Kidney (tissue), 14 donors: ENCODE data around the gene POLR2J. TPM values are rescaled to one million over a fixed set of nuclear protein-coding genes. Genes with fewer than 3 reads are reported as not detected.

Experiments
- DNase-seq, 5 donors: peaks; one replicate each; pipeline ENCODE4 v3.0.0-alpha.2; 2013 to 2020
- FAIRE-seq: peaks from 2 replicates; lab custom pipeline; 2012; peaks lifted over from hg19 to GRCh38; lab: Jason Lieb, UNC
- H3K27ac ChIP-seq, 2 donors: one replicate each; pipeline ENCODE4 v1.7.0; 2013; ENCODE audit warnings: low read depth in 2 of 2, low read length in 2 of 2, inconsistent platforms in 1 of 2
- H3K27me3 ChIP-seq: one replicate; pipeline ENCODE4 v1.7.1; 2013; ENCODE audit warnings: low read length, inconsistent platforms; ENCODE audit not compliant: control insufficient read depth, insufficient read depth
- H3K36me3 ChIP-seq, 3 donors: one replicate each; pipeline versions ENCODE4 v1.7.0 to v1.7.1; 2013; ENCODE audit warnings: low read length in 3 of 3, control low read depth in 1 of 3, inconsistent platforms in 1 of 3; ENCODE audit not compliant: insufficient read depth in 3 of 3, control insufficient read depth in 2 of 3
- H3K4me1 ChIP-seq, 3 donors: one replicate each; pipeline versions ENCODE4 v1.7.0 to v1.7.1; 2013; ENCODE audit warnings: low read length in 3 of 3, inconsistent platforms in 1 of 3, low read depth in 1 of 3; ENCODE audit not compliant: control insufficient read depth in 2 of 3, insufficient read depth in 2 of 3
- H3K4me3 ChIP-seq, 3 donors: one replicate each; pipeline versions ENCODE4 v1.7.0 to v1.8.1; 2013; ENCODE audit warnings: low read length in 3 of 3, control low read depth in 1 of 3, inconsistent platforms in 1 of 3
- H3K9ac ChIP-seq, 3 donors: one replicate each; pipeline versions ENCODE4 v1.7.0 to v1.7.1; 2013; ENCODE audit warnings: low read length in 3 of 3, control low read depth in 1 of 3, inconsistent platforms in 1 of 3
- H3K9me3 ChIP-seq, 3 donors: one replicate each; pipeline versions ENCODE4 v1.7.0 to v1.7.1; 2013; ENCODE audit warnings: low read length in 3 of 3, control low read depth in 1 of 3, inconsistent platforms in 1 of 3; ENCODE audit not compliant: control insufficient read depth in 2 of 3, insufficient read depth in 1 of 3
- intact Hi-C: fragments of 100-400 bp; cut with DNase I; formaldehyde crosslinking; loops from one replicate; pipeline ENCODE4 v1.11.1; 2022
- polyA plus RNA-seq: library from polyadenylated mRNA; stranded (reverse); fragments of 350-450 nt; fragmentation: Illumina TruSeq; extraction: RNeasy Lipid Tissue Mini Kit (QIAGEN cat#74804); gene quantifications from one replicate; pipeline ENCODE4 v1.2.3, GENCODE V29; 2014; ENCODE audit warnings: low read depth, low replicate concordance; ENCODE audit not compliant: insufficient read depth
- total RNA-seq: library from RNA; stranded (reverse); fragmentation: NEBNext Ultra II Directional; extraction: Animal tissue kit (Norgen Biotek cat#: 25700); gene quantifications from one replicate; pipeline ENCODE4 v1.2.1, GENCODE V29; 2021
- TF ChIP-seq, protein P1 (sequence below): IDR thresholded peaks from 3 replicates; pipeline ENCODE4 v1.5.1; 2012; ENCODE audit warnings: mild to moderate bottlenecking, moderate library complexity, borderline replicate concordance; ENCODE audit not compliant: insufficient read depth; ENCODE audit errors: extremely low read depth
- donor health status: control.
- donor health status: control.
- donor health status: control.
- donor health status: control.
- donor health status: control.
- donor health status: DM: yes; HTN: yes; CAD: no.
- donor health status: Normal renal cell carcinoma (clear cell type).

Gene POLR2J
- total and polyA plus RNA-seq, 2 donors from 2014 or later: 42.0 to 117 TPM

DNA sequence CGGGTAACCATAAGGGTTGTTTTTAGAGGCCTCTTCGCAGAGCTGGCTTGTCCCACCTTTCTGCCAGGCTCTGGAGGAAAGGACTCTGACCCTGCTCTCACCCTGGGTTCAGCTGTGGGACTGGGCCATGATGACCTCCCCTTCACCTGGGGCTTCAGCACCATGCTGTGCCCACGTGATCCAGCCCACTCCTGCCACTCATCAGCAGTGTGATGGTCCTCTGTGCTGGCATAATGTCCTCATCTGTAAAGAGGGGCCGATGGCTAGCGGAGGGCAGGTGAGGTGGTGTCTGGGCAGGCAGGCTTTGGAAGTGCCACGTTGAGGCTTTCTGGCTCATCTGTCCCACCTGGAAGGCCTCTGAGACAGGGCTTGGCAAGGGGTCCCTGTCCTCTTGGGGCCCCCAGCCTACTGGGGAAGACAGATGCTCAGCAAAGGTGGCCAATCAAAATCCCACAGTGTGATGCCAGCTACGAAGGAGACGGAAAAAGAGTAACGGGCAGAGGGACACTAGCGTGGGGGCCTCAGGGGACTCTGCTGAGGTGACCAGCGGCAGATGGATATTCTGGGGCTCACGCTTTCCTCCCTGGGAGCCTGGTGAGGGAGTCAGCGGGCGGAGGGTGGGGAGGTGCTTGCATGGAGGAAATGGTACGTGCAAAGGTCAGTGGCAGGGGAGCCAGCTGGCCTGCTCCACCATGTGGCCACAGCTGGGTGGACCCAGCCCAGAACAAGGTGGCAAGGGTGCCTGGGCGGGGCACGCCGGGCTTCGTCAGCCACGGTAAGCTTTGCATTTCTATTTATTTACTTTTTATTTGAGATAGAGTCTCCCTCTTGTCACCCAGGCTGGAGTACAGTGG is 8.5 kb downstream of the POLR2J start:
- H3K9ac ChIP-seq: no peak overlapping the region
- FAIRE-seq: no peak
- TF ChIP-seq, protein P1, sequence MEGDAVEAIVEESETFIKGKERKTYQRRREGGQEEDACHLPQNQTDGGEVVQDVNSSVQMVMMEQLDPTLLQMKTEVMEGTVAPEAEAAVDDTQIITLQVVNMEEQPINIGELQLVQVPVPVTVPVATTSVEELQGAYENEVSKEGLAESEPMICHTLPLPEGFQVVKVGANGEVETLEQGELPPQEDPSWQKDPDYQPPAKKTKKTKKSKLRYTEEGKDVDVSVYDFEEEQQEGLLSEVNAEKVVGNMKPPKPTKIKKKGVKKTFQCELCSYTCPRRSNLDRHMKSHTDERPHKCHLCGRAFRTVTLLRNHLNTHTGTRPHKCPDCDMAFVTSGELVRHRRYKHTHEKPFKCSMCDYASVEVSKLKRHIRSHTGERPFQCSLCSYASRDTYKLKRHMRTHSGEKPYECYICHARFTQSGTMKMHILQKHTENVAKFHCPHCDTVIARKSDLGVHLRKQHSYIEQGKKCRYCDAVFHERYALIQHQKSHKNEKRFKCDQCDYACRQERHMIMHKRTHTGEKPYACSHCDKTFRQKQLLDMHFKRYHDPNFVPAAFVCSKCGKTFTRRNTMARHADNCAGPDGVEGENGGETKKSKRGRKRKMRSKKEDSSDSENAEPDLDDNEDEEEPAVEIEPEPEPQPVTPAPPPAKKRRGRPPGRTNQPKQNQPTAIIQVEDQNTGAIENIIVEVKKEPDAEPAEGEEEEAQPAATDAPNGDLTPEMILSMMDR: peak; percentile 10
- H3K36me3 ChIP-seq: peaks cover 0 to 8% (median 0%) of the 10 kb centered on the region in 3 donors
- peak in 1 of 5 donors; percentile 76 for DNase-seq
- H3K4me3 ChIP-seq: no peak overlapping the region
- H3K27ac ChIP-seq: no peak overlapping the region
- H3K4me1 ChIP-seq: peaks cover 0 to 8% (median 6%) of the 10 kb centered on the region in 3 donors
- no peaks in the 10 kb centered on the region for H3K9me3 ChIP-seq
- H3K27me3 ChIP-seq: no peaks in the 10 kb centered on the region
- intact Hi-C loops: no loop called here

DNA sequence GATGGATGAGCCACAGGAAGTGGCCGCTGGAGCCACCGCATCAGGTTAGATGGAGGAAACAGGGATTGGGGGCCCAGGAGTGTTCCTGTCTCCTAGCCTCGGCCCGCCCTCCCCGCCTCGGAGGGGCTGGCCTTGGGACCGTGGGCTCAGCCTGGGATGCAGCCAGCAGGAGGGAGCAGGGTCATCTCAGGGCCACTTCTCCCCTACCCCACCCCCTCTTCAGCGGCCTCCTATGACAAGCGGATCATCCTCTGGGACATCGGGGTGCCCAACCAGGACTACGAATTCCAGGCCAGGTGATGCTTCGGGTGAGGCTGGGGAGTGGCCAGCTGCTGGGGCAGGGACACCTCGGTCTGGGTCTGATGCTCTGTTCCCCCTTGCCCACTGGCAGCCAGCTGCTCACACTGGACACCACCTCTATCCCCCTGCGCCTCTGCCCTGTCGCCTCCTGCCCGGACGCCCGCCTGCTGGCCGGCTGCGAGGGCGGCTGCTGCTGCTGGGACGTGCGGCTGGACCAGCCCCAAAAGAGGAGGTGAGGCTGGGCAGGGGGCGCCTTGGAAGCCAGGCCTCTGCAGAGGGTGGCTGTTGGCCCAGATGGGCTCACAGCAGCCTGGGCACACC is 9.3 kb downstream of the POLR2J start:
- Histone ChIP-seq H3K27ac (no peak overlapping the region), H3K36me3 (peaks cover 0 to 8% (median 0%) of the 10 kb centered on the region in 3 donors), H3K4me1 (peaks cover 0 to 8% (median 6%) of the 10 kb centered on the region in 3 donors), H3K4me3 (no peak overlapping the region), H3K9me3 (no peaks in the 10 kb centered on the region), H3K9ac (no peak overlapping the region), H3K27me3 (no peaks in the 10 kb centered on the region)
- no peak for FAIRE-seq
- TF ChIP-seq, protein P1: no peak
- intact Hi-C loops: no loop called here
- DNase-seq: peak in 2 of 5 donors; percentile 53 to 63

DNA sequence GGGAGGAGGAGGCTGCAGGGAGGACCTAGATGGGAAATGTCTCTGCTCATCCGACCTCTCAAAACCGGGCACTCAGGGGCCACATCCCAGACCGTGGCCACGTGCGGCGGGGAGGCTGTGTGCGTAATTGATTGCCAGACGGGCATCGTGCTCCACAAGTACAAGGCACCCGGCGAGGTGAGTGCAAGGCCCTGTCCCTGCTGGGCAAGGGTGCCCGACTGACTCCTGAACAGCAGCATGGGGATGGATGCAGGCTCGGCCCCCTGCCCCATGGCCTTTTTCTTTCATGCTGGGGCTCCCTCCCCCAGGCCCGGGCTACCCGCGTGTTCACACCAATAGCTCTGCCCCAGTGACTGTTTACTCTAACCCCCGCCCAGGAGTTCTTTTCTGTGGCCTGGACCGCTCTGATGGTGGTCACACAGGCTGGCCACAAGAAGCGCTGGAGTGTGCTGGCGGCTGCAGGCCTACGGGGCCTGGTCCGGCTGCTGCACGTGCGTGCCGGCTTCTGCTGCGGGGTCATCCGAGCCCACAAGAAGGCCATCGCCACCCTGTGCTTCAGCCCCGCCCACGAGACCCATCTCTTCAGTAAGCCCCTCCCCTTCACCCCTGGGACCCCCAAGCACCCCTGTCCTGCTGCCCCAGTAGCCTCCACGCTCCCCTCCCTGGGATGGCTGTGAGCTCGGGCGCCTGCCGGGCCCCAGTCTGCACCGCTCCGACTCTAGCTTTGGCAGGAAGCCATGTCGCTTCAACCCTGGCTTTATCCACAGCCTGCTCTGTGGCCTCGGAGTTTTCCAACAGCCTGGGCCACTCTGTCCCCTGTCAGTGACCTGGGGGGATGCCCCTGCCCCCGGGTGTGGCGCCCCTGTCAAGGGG is 10.0 kb downstream of the POLR2J start:
- Histone ChIP-seq H3K36me3 (peaks cover 0 to 8% (median 0%) of the 10 kb centered on the region in 3 donors), H3K27me3 (no peaks in the 10 kb centered on the region), H3K9ac (no peak overlapping the region), H3K4me1 (peaks cover 0 to 10% (median 9%) of the 10 kb centered on the region in 3 donors), H3K27ac (no peak overlapping the region), H3K4me3 (no peak overlapping the region), H3K9me3 (no peaks in the 10 kb centered on the region)
- intact Hi-C loops: no loop called here
- TF ChIP-seq, protein P1: no peak
- DNase-seq: peak in 2 of 5 donors; percentile 55 to 70
- FAIRE-seq: no peak
